Measurements from ENCODE around the gene HTR4.

HTR4 gene

DNA sequence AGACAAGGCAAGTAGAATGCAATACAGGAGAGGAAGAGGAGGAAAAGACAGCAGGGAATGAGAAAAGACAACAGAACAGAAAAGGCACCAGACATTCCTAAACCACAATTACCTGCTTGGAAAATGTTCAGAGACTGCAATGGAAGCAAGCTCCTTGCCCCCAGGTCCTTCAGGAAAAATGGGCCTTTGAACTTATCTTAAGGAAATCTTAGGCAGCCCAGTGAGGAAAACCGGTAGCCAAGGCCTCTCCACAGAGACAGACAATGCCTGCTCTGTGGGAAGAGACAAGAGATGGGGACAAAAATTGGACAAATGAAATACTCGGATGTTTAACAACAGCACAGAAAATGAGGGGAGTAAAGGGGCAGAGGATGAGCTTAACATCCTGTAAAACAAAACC is 31.2 kb downstream of the HTR4 start:
- Histone ChIP-seq H3K18ac (ENCODE audit: low read length) (no peak overlapping the region), H3K27ac (replicated peaks; ENCODE audit: low read length) (no peak overlapping the region), H2AK5ac (ENCODE audit: low read depth, low read length) (no peak overlapping the region), H2BK5ac (ENCODE audit: low read length) (no peak overlapping the region), H4K91ac (ENCODE audit: low read depth, low read length, poor library complexity) (no peak overlapping the region), H3K4me1 (ENCODE audit: control insufficient read depth in 2 of 2, insufficient read depth in 1 of 2, low read depth in 1 of 2, low read length in 2 of 2) (no peaks in the 10 kb centered on the region), H3K9ac (ENCODE audit: low read depth, low read length, poor library complexity) (no peak overlapping the region), H3K4ac (ENCODE audit: low read length) (no peak overlapping the region), H3K4me3 (ENCODE audit: low read length in 2 of 2) (no peak overlapping the region), H2BK120ac (ENCODE audit: low read depth, low read length) (no peak overlapping the region), H2BK15ac (ENCODE audit: low read length) (no peak overlapping the region), H2BK12ac (ENCODE audit: low read length) (no peak overlapping the region), H3K4me2 (ENCODE audit: insufficient read depth, low read length, poor library complexity, severe bottlenecking) (no peak overlapping the region), H2AFZ (ENCODE audit: low read length) (no peak overlapping the region), H3K36me3 (replicated peaks in 1 of 2; ENCODE audit: control insufficient read depth in 2 of 2, insufficient read depth in 2 of 2, low read length in 2 of 2) (no peaks in the 10 kb centered on the region), H3K23ac (ENCODE audit: low read depth, low read length, poor library complexity) (no peak overlapping the region), H4K8ac (ENCODE audit: low read depth, low read length) (no peak overlapping the region), H3K14ac (ENCODE audit: low read length) (no peak overlapping the region), H3K9me3 (replicated peaks in 1 of 2; ENCODE audit: control insufficient read depth in 2 of 2, insufficient read depth in 1 of 2, low read depth in 1 of 2, low read length in 2 of 2) (no peaks in the 10 kb centered on the region), H3K27me3 (ENCODE audit: control insufficient read depth in 3 of 3, insufficient read depth in 3 of 3, low read depth in 1 of 3, low read length in 3 of 3) (no peaks in the 10 kb centered on the region), H3K79me1 (ENCODE audit: low read depth, low read length) (no peaks in the 10 kb centered on the region)
- no CpG with 5 or more reads among the region's 2 CpGs for WGBS, 2 donors (ENCODE audit: extremely low coverage in 2 of 2, insufficient read length in 2 of 2, insufficient replicate concordance in 1 of 2)
- no peak for DNase-seq (ENCODE audit: low spot score)

DNA sequence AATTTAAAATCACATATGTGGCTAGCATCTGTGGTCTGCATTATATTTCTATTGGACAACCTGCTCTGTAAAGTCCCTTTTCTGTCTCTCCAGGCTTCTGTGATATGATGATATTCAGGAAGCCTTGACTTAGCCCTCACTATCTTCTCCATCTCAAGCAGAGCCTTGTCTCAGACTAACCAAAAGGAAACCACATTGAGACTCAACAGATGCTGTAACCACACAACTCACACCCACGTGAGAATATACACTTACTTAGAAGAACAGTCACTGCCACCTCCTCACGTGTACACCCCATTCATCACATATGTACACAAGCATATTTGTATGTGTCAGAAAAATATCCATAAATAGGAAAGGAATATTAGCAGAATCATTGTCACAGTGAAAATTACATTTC is 33.6 kb downstream of the HTR4 start:
- no peak for DNase-seq (ENCODE audit: low spot score)
- Histone ChIP-seq H3K4me2 (ENCODE audit: insufficient read depth, low read length, poor library complexity, severe bottlenecking) (no peak overlapping the region), H3K9me3 (replicated peaks in 1 of 2; ENCODE audit: control insufficient read depth in 2 of 2, insufficient read depth in 1 of 2, low read depth in 1 of 2, low read length in 2 of 2) (no peaks in the 10 kb centered on the region), H3K23ac (ENCODE audit: low read depth, low read length, poor library complexity) (no peak overlapping the region), H3K14ac (ENCODE audit: low read length) (no peak overlapping the region), H3K27me3 (ENCODE audit: control insufficient read depth in 3 of 3, insufficient read depth in 3 of 3, low read depth in 1 of 3, low read length in 3 of 3) (no peaks in the 10 kb centered on the region), H3K27ac (replicated peaks; ENCODE audit: low read length) (no peak overlapping the region), H2BK15ac (ENCODE audit: low read length) (no peak overlapping the region), H3K4me1 (ENCODE audit: control insufficient read depth in 2 of 2, insufficient read depth in 1 of 2, low read depth in 1 of 2, low read length in 2 of 2) (no peaks in the 10 kb centered on the region), H3K4ac (ENCODE audit: low read length) (no peak overlapping the region), H3K79me1 (ENCODE audit: low read depth, low read length) (no peaks in the 10 kb centered on the region), H4K91ac (ENCODE audit: low read depth, low read length, poor library complexity) (no peak overlapping the region), H4K8ac (ENCODE audit: low read depth, low read length) (no peak overlapping the region), H2AK5ac (ENCODE audit: low read depth, low read length) (no peak overlapping the region), H2BK120ac (ENCODE audit: low read depth, low read length) (no peak overlapping the region), H2BK12ac (ENCODE audit: low read length) (no peak overlapping the region), H3K18ac (ENCODE audit: low read length) (no peak overlapping the region), H2BK5ac (ENCODE audit: low read length) (no peak overlapping the region), H2AFZ (ENCODE audit: low read length) (no peak overlapping the region), H3K9ac (ENCODE audit: low read depth, low read length, poor library complexity) (no peak overlapping the region), H3K4me3 (ENCODE audit: low read length in 2 of 2) (no peak overlapping the region), H3K36me3 (replicated peaks in 1 of 2; ENCODE audit: control insufficient read depth in 2 of 2, insufficient read depth in 2 of 2, low read length in 2 of 2) (no peaks in the 10 kb centered on the region)
- no CpG with 5 or more reads among the region's 2 CpGs for WGBS, 2 donors (ENCODE audit: extremely low coverage in 2 of 2, insufficient read length in 2 of 2, insufficient replicate concordance in 1 of 2)

DNA sequence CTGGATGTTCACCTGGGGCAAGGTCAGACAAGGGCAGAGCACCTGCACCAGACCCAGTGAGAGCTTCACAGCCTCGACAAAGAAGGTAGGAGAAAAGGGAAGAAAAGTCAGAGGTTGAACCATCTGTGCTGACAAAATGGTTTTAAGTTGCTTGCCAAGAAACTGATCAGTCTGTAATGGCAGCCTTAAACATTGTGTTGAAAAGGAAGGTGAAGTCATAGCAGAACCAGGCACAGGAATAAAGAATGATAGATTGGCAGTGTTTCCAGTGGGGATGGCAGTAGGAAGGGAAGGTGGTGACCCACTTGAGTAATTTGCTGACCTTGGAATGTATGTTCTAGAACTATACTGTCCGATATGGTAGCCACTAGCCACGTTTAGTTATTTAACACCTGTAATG is 34.2 kb downstream of the HTR4 start:
- H3K36me3 ChIP-seq (replicated peaks in 1 of 2; ENCODE audit: control insufficient read depth in 2 of 2, insufficient read depth in 2 of 2, low read length in 2 of 2), result no peaks in the 10 kb centered on the region
- no peak overlapping the region for H2AK5ac ChIP-seq (ENCODE audit: low read depth, low read length)
- H2AFZ ChIP-seq (ENCODE audit: low read length), result no peak overlapping the region
- H4K91ac ChIP-seq (ENCODE audit: low read depth, low read length, poor library complexity), result no peak overlapping the region
- no peaks in the 10 kb centered on the region for H3K79me1 ChIP-seq (ENCODE audit: low read depth, low read length)
- DNase-seq (ENCODE audit: low spot score), result no peak
- H2BK120ac ChIP-seq (ENCODE audit: low read depth, low read length), result no peak overlapping the region
- H3K4me2 ChIP-seq (ENCODE audit: insufficient read depth, low read length, poor library complexity, severe bottlenecking), result no peak overlapping the region
- H3K27ac ChIP-seq (replicated peaks; ENCODE audit: low read length), result no peak overlapping the region
- H3K27me3 ChIP-seq (ENCODE audit: control insufficient read depth in 3 of 3, insufficient read depth in 3 of 3, low read depth in 1 of 3, low read length in 3 of 3), result no peaks in the 10 kb centered on the region
- H2BK5ac ChIP-seq (ENCODE audit: low read length), result no peak overlapping the region
- no CpG with 5 or more reads among the region's 3 CpGs for WGBS, 2 donors (ENCODE audit: extremely low coverage in 2 of 2, insufficient read length in 2 of 2, insufficient replicate concordance in 1 of 2)
- no peak overlapping the region for H2BK12ac ChIP-seq (ENCODE audit: low read length)
- no peak overlapping the region for H3K9ac ChIP-seq (ENCODE audit: low read depth, low read length, poor library complexity)
- H3K9me3 ChIP-seq (replicated peaks in 1 of 2; ENCODE audit: control insufficient read depth in 2 of 2, insufficient read depth in 1 of 2, low read depth in 1 of 2, low read length in 2 of 2), result no peaks in the 10 kb centered on the region
- no peaks in the 10 kb centered on the region for H3K4me1 ChIP-seq (ENCODE audit: control insufficient read depth in 2 of 2, insufficient read depth in 1 of 2, low read depth in 1 of 2, low read length in 2 of 2)
- H4K8ac ChIP-seq (ENCODE audit: low read depth, low read length), result no peak overlapping the region
- H3K14ac ChIP-seq (ENCODE audit: low read length), result no peak overlapping the region
- no peak overlapping the region for H3K4ac ChIP-seq (ENCODE audit: low read length)
- no peak overlapping the region for H3K18ac ChIP-seq (ENCODE audit: low read length)
- H3K23ac ChIP-seq (ENCODE audit: low read depth, low read length, poor library complexity), result no peak overlapping the region
- no peak overlapping the region for H2BK15ac ChIP-seq (ENCODE audit: low read length)
- H3K4me3 ChIP-seq (ENCODE audit: low read length in 2 of 2), result no peak overlapping the region

DNA sequence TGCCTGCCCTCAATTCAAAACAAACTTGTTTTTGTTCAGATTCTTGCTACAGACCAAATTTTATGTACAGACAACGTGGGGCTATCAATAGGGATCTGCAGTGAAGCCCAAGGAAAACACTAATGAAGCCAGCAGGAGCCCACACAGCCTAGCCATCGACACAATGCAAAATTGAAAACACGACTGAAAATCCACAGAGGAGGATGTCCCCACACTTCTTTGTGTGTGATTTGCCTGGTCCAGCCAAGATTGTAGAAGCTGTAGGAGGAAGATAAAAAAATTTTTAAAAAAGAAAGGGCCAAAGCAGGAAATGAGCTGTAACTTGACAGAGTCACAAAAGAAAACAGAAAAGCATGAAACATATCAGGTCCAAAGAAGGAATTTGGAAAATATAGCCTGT is 34.8 kb downstream of the HTR4 start:
- Histone ChIP-seq H2BK5ac (ENCODE audit: low read length) (no peak overlapping the region), H2AFZ (ENCODE audit: low read length) (no peak overlapping the region), H3K27ac (replicated peaks; ENCODE audit: low read length) (no peak overlapping the region), H3K4ac (ENCODE audit: low read length) (no peak overlapping the region), H3K36me3 (replicated peaks in 1 of 2; ENCODE audit: control insufficient read depth in 2 of 2, insufficient read depth in 2 of 2, low read length in 2 of 2) (no peaks in the 10 kb centered on the region), H3K4me1 (ENCODE audit: control insufficient read depth in 2 of 2, insufficient read depth in 1 of 2, low read depth in 1 of 2, low read length in 2 of 2) (no peaks in the 10 kb centered on the region), H3K14ac (ENCODE audit: low read length) (no peak overlapping the region), H4K8ac (ENCODE audit: low read depth, low read length) (no peak overlapping the region), H3K18ac (ENCODE audit: low read length) (no peak overlapping the region), H3K27me3 (ENCODE audit: control insufficient read depth in 3 of 3, insufficient read depth in 3 of 3, low read depth in 1 of 3, low read length in 3 of 3) (no peaks in the 10 kb centered on the region), H2BK120ac (ENCODE audit: low read depth, low read length) (no peak overlapping the region), H3K23ac (ENCODE audit: low read depth, low read length, poor library complexity) (no peak overlapping the region), H4K91ac (ENCODE audit: low read depth, low read length, poor library complexity) (no peak overlapping the region), H3K4me2 (ENCODE audit: insufficient read depth, low read length, poor library complexity, severe bottlenecking) (no peak overlapping the region), H2AK5ac (ENCODE audit: low read depth, low read length) (no peak overlapping the region), H2BK12ac (ENCODE audit: low read length) (no peak overlapping the region), H3K9me3 (replicated peaks in 1 of 2; ENCODE audit: control insufficient read depth in 2 of 2, insufficient read depth in 1 of 2, low read depth in 1 of 2, low read length in 2 of 2) (no peaks in the 10 kb centered on the region), H3K9ac (ENCODE audit: low read depth, low read length, poor library complexity) (no peak overlapping the region), H2BK15ac (ENCODE audit: low read length) (no peak overlapping the region), H3K79me1 (ENCODE audit: low read depth, low read length) (no peaks in the 10 kb centered on the region), H3K4me3 (ENCODE audit: low read length in 2 of 2) (no peak overlapping the region)
- DNase-seq (ENCODE audit: low spot score), result no peak
- no CpG with 5 or more reads among the region's 3 CpGs for WGBS, 2 donors (ENCODE audit: extremely low coverage in 2 of 2, insufficient read length in 2 of 2, insufficient replicate concordance in 1 of 2)
